CD4-positive, alpha-beta memory T cell (primary cell): ENCODE measurements around the gene NRG3. TPM values are rescaled to one million over a fixed set of nuclear protein-coding genes. Genes with fewer than 3 reads are reported as not detected.

Source experiments
- CTCF ChIA-PET: fragments of 350-600 bp; sonication (Branson Sonifier 250); formaldehyde crosslinking; loops from one replicate; lab custom pipeline; 2021; ENCODE audit warnings: inconsistent platforms; ENCODE audit not compliant: partially characterized antibody; lab: Charles Lee
- POLR2A ChIA-PET: fragments of 350-600 bp; sonication (Branson Sonifier 250); formaldehyde crosslinking; loops from one replicate; lab custom pipeline; 2021; ENCODE audit not compliant: partially characterized antibody; lab: Charles Lee
- DNase-seq, 5 donors: peaks; one replicate each; pipeline versions ENCODE4 v3.0.0 to v3.0.0-alpha.2; 2020 to 2022; ENCODE audit warnings: mixed read lengths in 1 of 5
- H3K27ac ChIP-seq: one replicate; pipeline ENCODE4 v1.7.0; 2013; ENCODE audit warnings: low read depth, low read length
- H3K27me3 ChIP-seq: 2 replicates; pipeline ENCODE4 v1.7.0; 2013; ENCODE audit warnings: mild to moderate bottlenecking, low read length, moderate library complexity; ENCODE audit not compliant: insufficient read depth
- H3K36me3 ChIP-seq: 2 replicates; pipeline ENCODE4 v1.7.0; 2013; ENCODE audit warnings: mild to moderate bottlenecking, low read length, moderate library complexity; ENCODE audit not compliant: insufficient read depth
- H3K4me1 ChIP-seq: 2 replicates; pipeline ENCODE4 v1.7.0; 2013; ENCODE audit warnings: mild to moderate bottlenecking, low read length, moderate library complexity; ENCODE audit not compliant: insufficient read depth
- H3K4me3 ChIP-seq, 2 donors: one replicate each; pipeline ENCODE4 v1.7.0; 2013; ENCODE audit warnings: low read length in 2 of 2, mild to moderate bottlenecking in 1 of 2
- H3K9me3 ChIP-seq, 2 donors: one replicate each; pipeline ENCODE4 v1.7.0; 2013; ENCODE audit warnings: low read length in 2 of 2, control low read depth in 1 of 2; ENCODE audit not compliant: control insufficient read depth in 1 of 2
- H3K27ac Mint-ChIP-seq, 7 donors: one replicate each; pipeline ENCODE4 v1.8.0; 2020 to 2021; ENCODE audit warnings: mixed read lengths in 7 of 7, mild to moderate bottlenecking in 6 of 7, inconsistent platforms in 3 of 7, moderate library complexity in 3 of 7
- H3K27me3 Mint-ChIP-seq, 2 donors: one replicate each; pipeline ENCODE4 v1.8.0; 2020 to 2021; ENCODE audit warnings: mixed read lengths in 2 of 2
- H3K36me3 Mint-ChIP-seq, 2 donors: one replicate each; pipeline ENCODE4 v1.8.0; 2020 to 2021; ENCODE audit warnings: mixed read lengths in 2 of 2, inconsistent platforms in 1 of 2, mild to moderate bottlenecking in 1 of 2
- H3K4me1 Mint-ChIP-seq, 4 donors: one replicate each; pipeline ENCODE4 v1.8.0; 2020 to 2021; ENCODE audit warnings: mixed read lengths in 4 of 4, mild to moderate bottlenecking in 1 of 4
- H3K4me3 Mint-ChIP-seq, 8 donors: one replicate each; pipeline ENCODE4 v1.8.0; 2020 to 2021; ENCODE audit warnings: mixed read lengths in 8 of 8, mild to moderate bottlenecking in 7 of 8, moderate library complexity in 6 of 8, inconsistent platforms in 3 of 8
- H3K9me3 Mint-ChIP-seq, 8 donors: one replicate each; pipeline ENCODE4 v1.8.0; 2020 to 2021; ENCODE audit warnings: mixed read lengths in 8 of 8, mild to moderate bottlenecking in 5 of 8, inconsistent platforms in 3 of 8, moderate library complexity in 1 of 8
- intact Hi-C: fragments of 100-400 bp; cut with micrococcal nuclease; formaldehyde crosslinking; loops from one replicate; pipeline ENCODE4 v1.15.1; 2023
- polyA plus RNA-seq, 2 donors: library from polyadenylated mRNA; unstranded; fragments of 300-500 nt; fragmentation: Illumina TruSeq; gene quantifications; one replicate each; pipeline ENCODE4 v1.2.3, GENCODE V29; 2021
- total RNA-seq, 2 experiments: library from RNA; stranded (reverse); gene quantifications; one replicate each; pipeline ENCODE4 v1.2.3, GENCODE V29; 2021

The NRG3 gene
- total and polyA plus RNA-seq, 4 experiments from 2014 or later: not detected

DNA sequence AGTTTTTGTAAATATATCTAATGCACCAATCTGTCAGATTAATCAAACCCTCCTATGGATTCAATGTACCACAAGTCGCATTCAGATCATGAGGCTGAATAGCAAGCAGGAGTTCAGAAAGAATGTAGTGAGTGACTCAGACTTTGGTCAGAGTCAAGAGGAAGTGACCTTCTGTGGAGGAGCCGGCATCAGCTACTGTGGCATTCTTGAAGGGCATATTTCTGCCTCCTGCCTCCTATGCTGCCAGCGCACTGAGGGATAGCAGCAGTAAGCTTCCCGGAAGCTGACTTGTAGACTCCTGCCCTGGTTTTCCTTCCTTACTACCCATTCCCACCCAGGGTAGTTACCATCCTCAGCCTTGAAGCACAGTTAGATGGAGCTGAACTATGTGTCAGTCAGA, 867.5 kb downstream of the NRG3 start:
- CTCF ChIA-PET: no interaction called here
- no peaks in the 10 kb centered on the region for H3K36me3 Mint-ChIP-seq
- Histone ChIP-seq H3K27me3 (no peaks in the 10 kb centered on the region), H3K27ac (no peak overlapping the region), H3K4me1 (no peaks in the 10 kb centered on the region), H3K36me3 (no peaks in the 10 kb centered on the region), H3K9me3 (no peaks in the 10 kb centered on the region), H3K4me3 (no peak overlapping the region)
- no peak overlapping the region for H3K27ac Mint-ChIP-seq
- DNase-seq: no peak
- POLR2A ChIA-PET: no interaction called here
- no peak overlapping the region for H3K4me3 Mint-ChIP-seq
- H3K4me1 Mint-ChIP-seq: no peaks in the 10 kb centered on the region
- intact Hi-C loops: no loop called here
- no peaks in the 10 kb centered on the region for H3K27me3 Mint-ChIP-seq
- H3K9me3 Mint-ChIP-seq: peaks cover 0 to 4% (median 0%) of the 10 kb centered on the region in 8 donors

DNA sequence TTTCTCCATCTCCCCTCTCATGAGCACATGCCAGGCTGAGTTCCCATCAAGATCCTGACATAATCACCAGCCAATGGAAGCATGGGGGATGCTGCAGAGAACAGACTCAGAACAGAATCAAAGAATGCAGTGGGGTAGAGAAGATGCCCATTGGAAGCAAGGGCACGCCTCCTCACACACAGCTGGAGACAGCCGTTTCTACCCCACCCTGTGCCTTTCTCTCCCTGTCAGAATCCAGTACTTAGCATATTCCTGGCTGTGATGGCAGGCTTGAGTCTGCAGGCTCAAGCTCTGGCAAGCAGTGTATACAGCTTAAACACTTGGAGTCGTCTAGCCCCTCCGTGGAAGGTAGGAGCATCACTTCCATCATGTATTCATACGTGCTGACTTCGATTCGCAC, 867.9 kb downstream of the NRG3 start:
- DNase-seq: no peak
- H3K9me3 Mint-ChIP-seq: peaks cover 0 to 4% (median 0%) of the 10 kb centered on the region in 8 donors
- H3K9me3 ChIP-seq: no peaks in the 10 kb centered on the region
- H3K27ac ChIP-seq: no peak overlapping the region
- intact Hi-C loops: no loop called here
- H3K4me3 ChIP-seq: no peak overlapping the region
- H3K36me3 Mint-ChIP-seq: no peaks in the 10 kb centered on the region
- H3K27ac Mint-ChIP-seq: no peak overlapping the region
- POLR2A ChIA-PET: no interaction called here
- CTCF ChIA-PET: no interaction called here
- no peaks in the 10 kb centered on the region for H3K27me3 ChIP-seq
- H3K4me3 Mint-ChIP-seq: no peak overlapping the region
- H3K27me3 Mint-ChIP-seq: no peaks in the 10 kb centered on the region
- no peaks in the 10 kb centered on the region for H3K4me1 ChIP-seq
- no peaks in the 10 kb centered on the region for H3K4me1 Mint-ChIP-seq
- no peaks in the 10 kb centered on the region for H3K36me3 ChIP-seq

DNA sequence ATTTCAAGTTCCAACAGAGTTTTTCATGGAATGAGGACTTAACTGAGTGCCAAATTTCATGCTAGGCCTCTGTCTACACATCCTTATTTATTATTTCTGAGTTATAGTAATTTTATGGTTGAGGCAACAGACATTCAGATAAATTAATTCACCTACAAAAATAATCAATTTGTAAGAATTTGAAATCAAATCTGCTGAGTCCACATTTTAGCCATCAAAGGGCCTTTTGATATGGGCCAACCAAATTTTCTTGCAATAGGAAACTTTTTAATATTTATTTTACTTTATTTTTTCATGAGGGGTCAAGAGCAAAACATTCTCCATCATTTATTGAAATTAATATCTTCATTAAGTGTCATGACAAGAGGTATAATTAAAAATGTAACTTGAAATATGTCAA, 875.5 kb downstream of the NRG3 start:
- Histone ChIP-seq H3K9me3 (no peaks in the 10 kb centered on the region), H3K4me1 (no peaks in the 10 kb centered on the region), H3K27me3 (no peaks in the 10 kb centered on the region), H3K27ac (no peak overlapping the region), H3K36me3 (no peaks in the 10 kb centered on the region), H3K4me3 (no peak overlapping the region)
- H3K27ac Mint-ChIP-seq: no peak overlapping the region
- H3K9me3 Mint-ChIP-seq: peaks cover 0 to 4% (median 0%) of the 10 kb centered on the region in 8 donors
- no peaks in the 10 kb centered on the region for H3K36me3 Mint-ChIP-seq
- no peaks in the 10 kb centered on the region for H3K4me1 Mint-ChIP-seq
- intact Hi-C loops: no loop called here
- H3K4me3 Mint-ChIP-seq: no peak overlapping the region
- ChIA-PET CTCF (no interaction called here), POLR2A (no interaction called here)
- no peak for DNase-seq
- no peaks in the 10 kb centered on the region for H3K27me3 Mint-ChIP-seq

DNA sequence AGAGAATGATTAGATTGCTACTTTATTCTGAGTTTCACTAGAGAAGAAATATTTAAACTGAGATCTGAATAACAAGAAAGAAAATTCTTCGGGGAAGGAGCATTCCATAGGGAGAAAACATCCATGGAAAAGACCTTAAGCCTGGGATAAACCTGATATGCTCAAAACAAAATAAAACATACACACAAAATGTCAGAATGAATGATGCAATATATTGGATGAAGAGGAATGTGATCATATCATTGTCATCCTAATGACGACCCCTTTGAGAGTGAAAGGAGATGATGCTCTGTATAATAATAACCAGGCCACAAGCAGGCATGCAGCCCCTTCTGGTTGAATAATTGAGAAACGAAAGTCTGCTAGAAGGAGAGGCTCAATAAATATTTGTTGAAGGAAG, 882.4 kb downstream of the NRG3 start:
- Histone ChIP-seq H3K4me1 (no peaks in the 10 kb centered on the region), H3K9me3 (no peaks in the 10 kb centered on the region), H3K4me3 (no peak overlapping the region), H3K36me3 (no peaks in the 10 kb centered on the region), H3K27ac (no peak overlapping the region), H3K27me3 (no peaks in the 10 kb centered on the region)
- CTCF ChIA-PET: no interaction called here
- Mint-ChIP-seq H3K36me3 (no peaks in the 10 kb centered on the region), H3K27ac (no peak overlapping the region), H3K9me3 (peaks cover 0 to 5% (median 2%) of the 10 kb centered on the region in 8 donors), H3K4me3 (no peak overlapping the region), H3K4me1 (no peaks in the 10 kb centered on the region), H3K27me3 (no peaks in the 10 kb centered on the region)
- DNase-seq: no peak
- POLR2A ChIA-PET: no interaction called here
- intact Hi-C loops: no loop called here

DNA sequence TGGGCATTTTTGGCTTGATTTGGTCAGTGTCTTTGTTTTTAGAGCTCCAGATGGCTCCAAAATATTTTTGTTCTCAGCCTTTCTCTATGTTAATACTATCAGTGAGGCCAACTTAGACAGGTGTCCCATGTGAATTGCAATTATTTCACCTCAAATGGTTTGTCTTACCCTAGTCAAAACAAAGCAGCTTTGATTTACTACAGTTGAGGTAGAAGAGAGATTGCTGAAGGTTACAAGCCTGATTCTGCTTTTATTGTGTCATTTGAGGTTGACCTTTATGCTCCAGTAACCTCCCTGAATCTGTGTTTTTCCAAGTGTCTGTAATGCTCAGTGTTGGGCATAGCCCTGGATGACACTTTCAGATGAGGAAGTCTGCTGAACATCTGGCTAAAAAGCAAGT, 882.9 kb downstream of the NRG3 start:
- no peak for DNase-seq
- no peak overlapping the region for H3K4me3 Mint-ChIP-seq
- no peak overlapping the region for H3K4me3 ChIP-seq
- H3K36me3 ChIP-seq: no peaks in the 10 kb centered on the region
- H3K27me3 ChIP-seq: no peaks in the 10 kb centered on the region
- ChIA-PET POLR2A (no interaction called here), CTCF (no interaction called here)
- intact Hi-C loops: no loop called here
- H3K27ac Mint-ChIP-seq: no peak overlapping the region
- H3K36me3 Mint-ChIP-seq: no peaks in the 10 kb centered on the region
- no peaks in the 10 kb centered on the region for H3K4me1 Mint-ChIP-seq
- H3K27me3 Mint-ChIP-seq: no peaks in the 10 kb centered on the region
- H3K9me3 ChIP-seq: no peaks in the 10 kb centered on the region
- no peaks in the 10 kb centered on the region for H3K4me1 ChIP-seq
- peaks cover 0 to 5% (median 2%) of the 10 kb centered on the region in 8 donors for H3K9me3 Mint-ChIP-seq
- no peak overlapping the region for H3K27ac ChIP-seq

DNA sequence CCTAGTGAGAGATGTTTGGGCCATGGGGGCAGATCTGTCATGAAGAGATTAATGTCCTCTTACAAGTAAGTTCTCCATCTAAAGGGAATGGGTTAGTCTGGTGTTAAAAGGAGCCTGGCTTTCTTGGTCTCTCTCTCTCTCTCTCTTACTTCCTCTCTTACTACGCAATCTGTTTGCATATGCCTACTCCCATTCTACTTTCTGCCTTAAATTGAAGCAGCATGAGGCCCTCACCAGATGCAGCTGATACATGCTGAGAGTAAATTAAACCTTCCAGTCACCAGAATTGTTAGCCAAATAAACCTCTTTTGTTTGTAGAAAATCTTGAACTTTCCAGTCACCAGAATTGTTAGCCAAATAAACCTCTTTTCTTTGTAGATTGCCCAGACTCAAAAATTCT, 884.1 kb downstream of the NRG3 start:
- H3K4me1 Mint-ChIP-seq: no peaks in the 10 kb centered on the region
- Histone ChIP-seq H3K36me3 (no peaks in the 10 kb centered on the region), H3K9me3 (no peaks in the 10 kb centered on the region), H3K4me3 (no peak overlapping the region), H3K4me1 (no peaks in the 10 kb centered on the region), H3K27ac (no peak overlapping the region), H3K27me3 (no peaks in the 10 kb centered on the region)
- DNase-seq: no peak
- peaks cover 0 to 5% (median under 1%) of the 10 kb centered on the region in 8 donors for H3K9me3 Mint-ChIP-seq
- ChIA-PET POLR2A (no interaction called here), CTCF (no interaction called here)
- no peaks in the 10 kb centered on the region for H3K36me3 Mint-ChIP-seq
- no peaks in the 10 kb centered on the region for H3K27me3 Mint-ChIP-seq
- intact Hi-C loops: no loop called here
- H3K27ac Mint-ChIP-seq: no peak overlapping the region
- no peak overlapping the region for H3K4me3 Mint-ChIP-seq

DNA sequence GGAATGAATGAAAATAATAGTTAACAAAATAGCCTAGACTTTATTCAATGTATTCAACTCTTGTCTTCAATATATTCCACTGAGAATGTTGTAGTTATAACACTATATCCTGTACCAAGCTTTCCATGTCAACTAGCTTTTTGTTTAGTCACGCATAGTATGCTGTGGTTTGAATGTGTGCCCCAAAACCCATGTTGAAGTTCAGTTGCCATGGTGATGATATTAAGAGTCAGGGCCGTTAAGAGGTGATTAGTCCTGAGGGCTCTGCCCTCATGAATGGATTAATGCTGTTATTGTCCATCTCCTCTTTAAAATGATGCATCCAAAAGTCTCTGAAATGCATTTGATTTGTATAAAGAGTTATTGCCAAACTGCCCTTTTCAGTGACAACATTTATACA, 887.6 kb downstream of the NRG3 start:
- intact Hi-C loops: no loop called here
- Mint-ChIP-seq H3K36me3 (no peaks in the 10 kb centered on the region), H3K4me3 (no peak overlapping the region), H3K27me3 (no peaks in the 10 kb centered on the region), H3K4me1 (no peaks in the 10 kb centered on the region), H3K27ac (no peak overlapping the region), H3K9me3 (peaks cover 0 to 4% (median 2%) of the 10 kb centered on the region in 8 donors)
- ChIA-PET CTCF (no interaction called here), POLR2A (no interaction called here)
- no peak overlapping the region for H3K27ac ChIP-seq
- H3K9me3 ChIP-seq: no peaks in the 10 kb centered on the region
- H3K4me1 ChIP-seq: no peaks in the 10 kb centered on the region
- no peak overlapping the region for H3K4me3 ChIP-seq
- no peak for DNase-seq
- no peaks in the 10 kb centered on the region for H3K36me3 ChIP-seq
- no peaks in the 10 kb centered on the region for H3K27me3 ChIP-seq

DNA sequence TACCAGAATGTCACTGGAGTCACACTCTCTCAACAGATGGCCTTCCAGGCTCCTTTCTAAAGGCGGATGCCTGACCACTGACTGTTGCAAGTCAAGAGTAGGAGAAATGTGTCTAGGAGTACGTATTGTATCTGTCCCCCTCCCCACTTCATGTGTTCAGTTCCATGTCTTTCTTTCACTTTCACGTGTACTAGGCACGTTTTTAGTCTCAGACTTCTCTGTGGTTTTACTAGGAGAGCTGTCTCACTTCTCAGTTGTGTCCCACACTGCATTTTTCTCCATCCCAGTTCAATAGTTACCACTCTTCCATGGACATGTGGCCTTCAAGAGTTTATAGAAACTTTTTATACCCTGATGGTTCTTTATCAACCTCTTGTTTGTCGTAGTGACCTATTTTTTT, 893.0 kb downstream of the NRG3 start:
- H3K27ac Mint-ChIP-seq: no peak overlapping the region
- H3K27me3 Mint-ChIP-seq: no peaks in the 10 kb centered on the region
- Histone ChIP-seq H3K4me1 (no peaks in the 10 kb centered on the region), H3K27ac (no peak overlapping the region), H3K36me3 (no peaks in the 10 kb centered on the region), H3K27me3 (no peaks in the 10 kb centered on the region), H3K4me3 (no peak overlapping the region), H3K9me3 (no peaks in the 10 kb centered on the region)
- intact Hi-C loops: no loop called here
- POLR2A ChIA-PET: no interaction called here
- no peaks in the 10 kb centered on the region for H3K36me3 Mint-ChIP-seq
- CTCF ChIA-PET: no interaction called here
- DNase-seq: no peak
- H3K4me1 Mint-ChIP-seq: no peaks in the 10 kb centered on the region
- H3K4me3 Mint-ChIP-seq: no peak overlapping the region
- H3K9me3 Mint-ChIP-seq: peaks cover 2 to 8% (median 4%) of the 10 kb centered on the region in 8 donors
